ENCODE measurements around the gene ARSB.
A peak's percentile ranks its signal among the peaks of the same experiment; 100 is the strongest.
"Not testable (repeated sequence)": the region's sequence is repeated elsewhere in the genome, so short reads cannot be mapped to it uniquely, and the experiment has no call there.

The ARSB gene

GRCh38 chr5:78995521-78996007 is 10.5 kb upstream of the ARSB start:
- no peak for DNase-seq (ENCODE audit: low read depth)

GRCh38 chr5:78993165-78993564 is 8.1 kb upstream of the ARSB start:
- no peak for DNase-seq (ENCODE audit: low read depth)

- DNase-seq (ENCODE audit: low read depth): no peak
These were observed 7.0 kb upstream of the ARSB start for GRCh38 chr5:78992146-78992545.

- DNase-seq (ENCODE audit: low read depth): no peak
These were observed 4.0 kb upstream of the ARSB start for GRCh38 chr5:78989080-78989479.

GRCh38 chr5:78985725-78986223 is 664 bp upstream of the ARSB start:
- DNase-seq (ENCODE audit: low read depth): no peak

- peak; percentile 79 for DNase-seq (ENCODE audit: low read depth)
These were observed 533 bp downstream of the ARSB start for GRCh38 chr5:78984439-78985115.

GRCh38 chr5:78983601-78984438 is 1.3 kb downstream of the ARSB start:
- DNase-seq (ENCODE audit: low read depth): no peak

- DNase-seq (ENCODE audit: low read depth): not testable (repeated sequence)
These were observed 1.9 kb downstream of the ARSB start for GRCh38 chr5:78983194-78983593.

GRCh38 chr5:78979909-78980308 is 5.2 kb downstream of the ARSB start:
- DNase-seq (ENCODE audit: low read depth): no peak

GRCh38 chr5:78979117-78979742 is 5.9 kb downstream of the ARSB start:
- DNase-seq (ENCODE audit: low read depth): no peak

GRCh38 chr5:78975035-78975434 is 10.1 kb downstream of the ARSB start:
- DNase-seq (ENCODE audit: low read depth): no peak

- no peak for DNase-seq (ENCODE audit: low read depth)
These were observed 10.5 kb downstream of the ARSB start for GRCh38 chr5:78974601-78975000.

- no peak for DNase-seq (ENCODE audit: low read depth)
These were observed 11.1 kb downstream of the ARSB start for GRCh38 chr5:78974011-78974410.

- no peak for DNase-seq (ENCODE audit: low read depth)
These were observed 12.3 kb downstream of the ARSB start for GRCh38 chr5:78972654-78973428.

GRCh38 chr5:78971998-78972397 is 13.1 kb downstream of the ARSB start:
- no peak for DNase-seq (ENCODE audit: low read depth)

- no peak for DNase-seq (ENCODE audit: low read depth)
These were observed 16.3 kb downstream of the ARSB start for GRCh38 chr5:78968781-78969180.

- peak; percentile 62 for DNase-seq (ENCODE audit: low read depth)
These were observed 20.2 kb downstream of the ARSB start for GRCh38 chr5:78964889-78965288.

- no peak for DNase-seq (ENCODE audit: low read depth)
These were observed 23.4 kb downstream of the ARSB start for GRCh38 chr5:78961743-78962142.

- no peak for DNase-seq (ENCODE audit: low read depth)
These were observed 25.3 kb downstream of the ARSB start for GRCh38 chr5:78959767-78960166.

- DNase-seq (ENCODE audit: low read depth): no peak
These were observed 26.3 kb downstream of the ARSB start for GRCh38 chr5:78958672-78959445.

GRCh38 chr5:78956901-78957300 is 28.2 kb downstream of the ARSB start:
- DNase-seq (ENCODE audit: low read depth): no peak
